ENCODE measurements around the gene CSNK2A2. TPM values are rescaled to one million over a fixed set of nuclear protein-coding genes. Genes with fewer than 3 reads are reported as not detected.

CSNK2A2 gene
- total and polyA plus RNA-seq, 2 experiments from 2014 or later: 44.7 to 102 TPM

- H3K36me3 Mint-ChIP-seq (ENCODE audit: low read depth): peaks cover 88% of the 10 kb centered on the region
- no peak overlapping the region for H2AFZ ChIP-seq
- no peak overlapping the region for H3K4me3 ChIP-seq
- H3K27ac Mint-ChIP-seq: no peak overlapping the region
- no peaks in the 10 kb centered on the region for H3F3A ChIP-seq (replicated peaks; ENCODE audit: low read depth)
- H3K4me1 ChIP-seq (ENCODE audit: insufficient read depth): no peaks in the 10 kb centered on the region
- no peaks in the 10 kb centered on the region for H3K27me3 ChIP-seq (ENCODE audit: insufficient read depth)
- peaks cover 46% of the 10 kb centered on the region for H3K79me2 ChIP-seq (replicated peaks; ENCODE audit: insufficient read depth)
- H3K4me3 Mint-ChIP-seq: no peak overlapping the region
- H3K27ac ChIP-seq (ENCODE audit: low read depth): no peak overlapping the region
- ATAC-seq: no peak
- TF ChIP-seq EZH2phosphoT487 (IDR thresholded peaks at IDR 0.05; ENCODE audit: unreplicated experiment): no peak
- no peak for TF ChIP-seq EZH2 (IDR thresholded peaks at IDR 0.05; ENCODE audit: low read depth, unreplicated experiment)
- TF ChIP-seq, protein P1, sequence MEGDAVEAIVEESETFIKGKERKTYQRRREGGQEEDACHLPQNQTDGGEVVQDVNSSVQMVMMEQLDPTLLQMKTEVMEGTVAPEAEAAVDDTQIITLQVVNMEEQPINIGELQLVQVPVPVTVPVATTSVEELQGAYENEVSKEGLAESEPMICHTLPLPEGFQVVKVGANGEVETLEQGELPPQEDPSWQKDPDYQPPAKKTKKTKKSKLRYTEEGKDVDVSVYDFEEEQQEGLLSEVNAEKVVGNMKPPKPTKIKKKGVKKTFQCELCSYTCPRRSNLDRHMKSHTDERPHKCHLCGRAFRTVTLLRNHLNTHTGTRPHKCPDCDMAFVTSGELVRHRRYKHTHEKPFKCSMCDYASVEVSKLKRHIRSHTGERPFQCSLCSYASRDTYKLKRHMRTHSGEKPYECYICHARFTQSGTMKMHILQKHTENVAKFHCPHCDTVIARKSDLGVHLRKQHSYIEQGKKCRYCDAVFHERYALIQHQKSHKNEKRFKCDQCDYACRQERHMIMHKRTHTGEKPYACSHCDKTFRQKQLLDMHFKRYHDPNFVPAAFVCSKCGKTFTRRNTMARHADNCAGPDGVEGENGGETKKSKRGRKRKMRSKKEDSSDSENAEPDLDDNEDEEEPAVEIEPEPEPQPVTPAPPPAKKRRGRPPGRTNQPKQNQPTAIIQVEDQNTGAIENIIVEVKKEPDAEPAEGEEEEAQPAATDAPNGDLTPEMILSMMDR (conservative IDR thresholded peaks at IDR 0.05; ENCODE audit: low read depth in 2 of 2): no peak
- TF ChIP-seq, protein P2, sequence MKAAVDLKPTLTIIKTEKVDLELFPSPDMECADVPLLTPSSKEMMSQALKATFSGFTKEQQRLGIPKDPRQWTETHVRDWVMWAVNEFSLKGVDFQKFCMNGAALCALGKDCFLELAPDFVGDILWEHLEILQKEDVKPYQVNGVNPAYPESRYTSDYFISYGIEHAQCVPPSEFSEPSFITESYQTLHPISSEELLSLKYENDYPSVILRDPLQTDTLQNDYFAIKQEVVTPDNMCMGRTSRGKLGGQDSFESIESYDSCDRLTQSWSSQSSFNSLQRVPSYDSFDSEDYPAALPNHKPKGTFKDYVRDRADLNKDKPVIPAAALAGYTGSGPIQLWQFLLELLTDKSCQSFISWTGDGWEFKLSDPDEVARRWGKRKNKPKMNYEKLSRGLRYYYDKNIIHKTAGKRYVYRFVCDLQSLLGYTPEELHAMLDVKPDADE (IDR thresholded peaks at IDR 0.05): no peak
- TF ChIP-seq REST (IDR thresholded peaks at IDR 0.05; ENCODE audit: unreplicated experiment): no peak
- TF ChIP-seq ZNF331 (CRISPR knock-in tag; IDR thresholded peaks at IDR 0.05; ENCODE audit: low read depth): no peak
- no peak for TF ChIP-seq CREB1 (CRISPR knock-in tag; IDR thresholded peaks at IDR 0.05; ENCODE audit: low read depth)
- no peak for TF ChIP-seq ZNF114 (CRISPR knock-in tag; IDR thresholded peaks at IDR 0.05)
- TF ChIP-seq ZNF462 (CRISPR knock-in tag; IDR thresholded peaks at IDR 0.05): no peak
- no peak for TF ChIP-seq NANOG (IDR thresholded peaks at IDR 0.05; ENCODE audit: borderline replicate concordance)
- TF ChIP-seq STAT1 (IDR thresholded peaks at IDR 0.05; ENCODE audit: unreplicated experiment): no peak
- no peak for TF ChIP-seq POLR2AphosphoS5 (IDR thresholded peaks at IDR 0.05; ENCODE audit: low read depth)
- no peak for TF ChIP-seq JUNB (IDR thresholded peaks at IDR 0.05; ENCODE audit: unreplicated experiment)
- no peaks in the 10 kb centered on the region for H3K4me1 Mint-ChIP-seq
- H3K9me3 Mint-ChIP-seq: no peaks in the 10 kb centered on the region
- no peaks in the 10 kb centered on the region for H3K9me2 ChIP-seq (ENCODE audit: insufficient read depth)
- H4K20me1 ChIP-seq (replicated peaks; ENCODE audit: insufficient read depth): peaks cover 15% of the 10 kb centered on the region
- no peaks in the 10 kb centered on the region for H3K27me3 Mint-ChIP-seq (ENCODE audit: insufficient read depth, low read depth, poor library complexity)
- DNase-seq (ENCODE audit: low spot score): no peak
- H3K36me3 ChIP-seq (ENCODE audit: insufficient read depth): peaks cover 85% of the 10 kb centered on the region
- no peak overlapping the region for H3K4me2 ChIP-seq
Observed at GRCh38 chr16:58187092-58187491, 10.8 kb downstream of the CSNK2A2 start.
